GM23338 (cell line): ENCODE data around the gene PADI6.

Experiments used
- EZH2 ChIP-seq: fragments of 200-600 bp; sonication (generic); IDR thresholded peaks from one replicate; pipeline ENCODE4 v1.8.0; 2017; ENCODE audit warnings: antibody characterized with exemption, mild to moderate bottlenecking, low read depth; ENCODE audit not compliant: unreplicated experiment
- EZH2phosphoT487 ChIP-seq: fragments of 200-600 bp; sonication (generic); IDR thresholded peaks from one replicate; pipeline ENCODE4 v1.8.1; 2018; ENCODE audit warnings: antibody characterized with exemption; ENCODE audit not compliant: unreplicated experiment
- POLR2AphosphoS5 ChIP-seq: IDR thresholded peaks from 2 replicates; pipeline ENCODE4 v1.6.1; 2016; ENCODE audit warnings: antibody characterized with exemption, low read depth
- STAT1 ChIP-seq: IDR thresholded peaks from one replicate; pipeline ENCODE4 v1.6.1; 2016; ENCODE audit warnings: antibody characterized with exemption; ENCODE audit not compliant: unreplicated experiment
- TF ChIP-seq, protein P1 (sequence below): IDR thresholded peaks from one replicate; pipeline ENCODE4 v1.6.1; 2018; ENCODE audit warnings: antibody characterized with exemption; ENCODE audit not compliant: unreplicated experiment
- TF ChIP-seq, protein P2 (sequence below), 2 experiments: fragments of 200-600 bp in 1 of 2; sonication (generic) in 1 of 2; conservative IDR thresholded peaks; 2 replicates each; pipeline versions ENCODE4 v1.5.1 to v1.6.1; 2016 to 2017; ENCODE audit warnings: antibody characterized with exemption in 2 of 2, low read depth in 2 of 2, mild to moderate bottlenecking in 2 of 2, moderate library complexity in 1 of 2
- TF ChIP-seq, protein P3 (sequence below): IDR thresholded peaks from 2 replicates; pipeline ENCODE4 v1.6.1; 2016; ENCODE audit warnings: antibody characterized with exemption

DNA sequence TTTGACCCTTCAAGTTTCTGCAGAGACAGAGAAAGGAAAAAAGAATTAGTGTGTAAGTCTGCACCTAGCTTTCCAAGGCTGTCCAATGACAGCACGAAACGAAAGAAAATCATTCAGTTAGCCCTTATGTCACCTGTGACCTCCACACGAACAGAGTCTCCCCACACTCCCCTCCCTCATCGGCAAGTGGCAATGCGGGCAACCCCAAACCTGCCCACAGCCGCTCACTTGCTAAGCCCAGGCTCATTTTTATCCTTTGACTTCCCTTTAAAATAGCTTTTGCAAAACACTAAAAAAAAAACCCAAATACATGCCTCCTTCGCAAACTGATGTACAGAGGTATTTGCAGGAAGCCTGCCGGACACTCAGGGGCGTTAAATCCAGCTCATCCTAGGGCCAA, 57.2 kb downstream of the PADI6 start:
- TF ChIP-seq, protein P1, sequence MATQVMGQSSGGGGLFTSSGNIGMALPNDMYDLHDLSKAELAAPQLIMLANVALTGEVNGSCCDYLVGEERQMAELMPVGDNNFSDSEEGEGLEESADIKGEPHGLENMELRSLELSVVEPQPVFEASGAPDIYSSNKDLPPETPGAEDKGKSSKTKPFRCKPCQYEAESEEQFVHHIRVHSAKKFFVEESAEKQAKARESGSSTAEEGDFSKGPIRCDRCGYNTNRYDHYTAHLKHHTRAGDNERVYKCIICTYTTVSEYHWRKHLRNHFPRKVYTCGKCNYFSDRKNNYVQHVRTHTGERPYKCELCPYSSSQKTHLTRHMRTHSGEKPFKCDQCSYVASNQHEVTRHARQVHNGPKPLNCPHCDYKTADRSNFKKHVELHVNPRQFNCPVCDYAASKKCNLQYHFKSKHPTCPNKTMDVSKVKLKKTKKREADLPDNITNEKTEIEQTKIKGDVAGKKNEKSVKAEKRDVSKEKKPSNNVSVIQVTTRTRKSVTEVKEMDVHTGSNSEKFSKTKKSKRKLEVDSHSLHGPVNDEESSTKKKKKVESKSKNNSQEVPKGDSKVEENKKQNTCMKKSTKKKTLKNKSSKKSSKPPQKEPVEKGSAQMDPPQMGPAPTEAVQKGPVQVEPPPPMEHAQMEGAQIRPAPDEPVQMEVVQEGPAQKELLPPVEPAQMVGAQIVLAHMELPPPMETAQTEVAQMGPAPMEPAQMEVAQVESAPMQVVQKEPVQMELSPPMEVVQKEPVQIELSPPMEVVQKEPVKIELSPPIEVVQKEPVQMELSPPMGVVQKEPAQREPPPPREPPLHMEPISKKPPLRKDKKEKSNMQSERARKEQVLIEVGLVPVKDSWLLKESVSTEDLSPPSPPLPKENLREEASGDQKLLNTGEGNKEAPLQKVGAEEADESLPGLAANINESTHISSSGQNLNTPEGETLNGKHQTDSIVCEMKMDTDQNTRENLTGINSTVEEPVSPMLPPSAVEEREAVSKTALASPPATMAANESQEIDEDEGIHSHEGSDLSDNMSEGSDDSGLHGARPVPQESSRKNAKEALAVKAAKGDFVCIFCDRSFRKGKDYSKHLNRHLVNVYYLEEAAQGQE: no peak
- TF ChIP-seq, protein P2, sequence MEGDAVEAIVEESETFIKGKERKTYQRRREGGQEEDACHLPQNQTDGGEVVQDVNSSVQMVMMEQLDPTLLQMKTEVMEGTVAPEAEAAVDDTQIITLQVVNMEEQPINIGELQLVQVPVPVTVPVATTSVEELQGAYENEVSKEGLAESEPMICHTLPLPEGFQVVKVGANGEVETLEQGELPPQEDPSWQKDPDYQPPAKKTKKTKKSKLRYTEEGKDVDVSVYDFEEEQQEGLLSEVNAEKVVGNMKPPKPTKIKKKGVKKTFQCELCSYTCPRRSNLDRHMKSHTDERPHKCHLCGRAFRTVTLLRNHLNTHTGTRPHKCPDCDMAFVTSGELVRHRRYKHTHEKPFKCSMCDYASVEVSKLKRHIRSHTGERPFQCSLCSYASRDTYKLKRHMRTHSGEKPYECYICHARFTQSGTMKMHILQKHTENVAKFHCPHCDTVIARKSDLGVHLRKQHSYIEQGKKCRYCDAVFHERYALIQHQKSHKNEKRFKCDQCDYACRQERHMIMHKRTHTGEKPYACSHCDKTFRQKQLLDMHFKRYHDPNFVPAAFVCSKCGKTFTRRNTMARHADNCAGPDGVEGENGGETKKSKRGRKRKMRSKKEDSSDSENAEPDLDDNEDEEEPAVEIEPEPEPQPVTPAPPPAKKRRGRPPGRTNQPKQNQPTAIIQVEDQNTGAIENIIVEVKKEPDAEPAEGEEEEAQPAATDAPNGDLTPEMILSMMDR (conservative IDR thresholded peaks at IDR 0.05; ENCODE audit: low read depth in 2 of 2): no peak
- no peak for TF ChIP-seq EZH2
- no peak; the same call in 1 of the 2 replicates for TF ChIP-seq POLR2AphosphoS5
- no peak for TF ChIP-seq STAT1
- TF ChIP-seq, protein P3, sequence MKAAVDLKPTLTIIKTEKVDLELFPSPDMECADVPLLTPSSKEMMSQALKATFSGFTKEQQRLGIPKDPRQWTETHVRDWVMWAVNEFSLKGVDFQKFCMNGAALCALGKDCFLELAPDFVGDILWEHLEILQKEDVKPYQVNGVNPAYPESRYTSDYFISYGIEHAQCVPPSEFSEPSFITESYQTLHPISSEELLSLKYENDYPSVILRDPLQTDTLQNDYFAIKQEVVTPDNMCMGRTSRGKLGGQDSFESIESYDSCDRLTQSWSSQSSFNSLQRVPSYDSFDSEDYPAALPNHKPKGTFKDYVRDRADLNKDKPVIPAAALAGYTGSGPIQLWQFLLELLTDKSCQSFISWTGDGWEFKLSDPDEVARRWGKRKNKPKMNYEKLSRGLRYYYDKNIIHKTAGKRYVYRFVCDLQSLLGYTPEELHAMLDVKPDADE: no peak
- no peak for TF ChIP-seq EZH2phosphoT487
